KMS-11 (cell line): ENCODE data around the gene PHF12.

ENCODE experiments used
- H2AFZ ChIP-seq: fragments of 200-600 bp; sonication (generic); 2 replicates; pipeline ENCODE4 v1.6.1; 2016; ENCODE audit warnings: antibody characterized with exemption, mixed run types, low read depth
- H3K27ac ChIP-seq: fragments of 200-600 bp; sonication (generic); 2 replicates; pipeline ENCODE4 v1.6.1; 2016; ENCODE audit warnings: mild to moderate bottlenecking, mixed run types
- H3K27me3 ChIP-seq: fragments of 200-600 bp; sonication (generic); 2 replicates; pipeline ENCODE4 v1.6.1; 2017; ENCODE audit warnings: mild to moderate bottlenecking, low read depth, mixed run types, moderate library complexity; ENCODE audit not compliant: insufficient read depth
- H3K36me3 ChIP-seq: fragments of 200-600 bp; sonication (generic); 2 replicates; pipeline ENCODE4 v1.6.1; 2017; ENCODE audit warnings: mild to moderate bottlenecking, mixed run types; ENCODE audit not compliant: insufficient read depth
- H3K4me1 ChIP-seq: fragments of 200-600 bp; sonication (generic); 2 replicates; pipeline ENCODE4 v1.6.1; 2016; ENCODE audit warnings: mild to moderate bottlenecking, low read depth, mixed run types; ENCODE audit not compliant: poor library complexity, severe bottlenecking
- H3K4me2 ChIP-seq: fragments of 200-600 bp; sonication (generic); 2 replicates; pipeline ENCODE4 v1.7.0; 2016; ENCODE audit warnings: mild to moderate bottlenecking, mixed run types
- H3K4me3 ChIP-seq: fragments of 200-600 bp; sonication (generic); IDR thresholded peaks from 2 replicates; pipeline ENCODE4 v1.6.1; 2017; ENCODE audit warnings: low read depth, low read length, mixed read lengths; ENCODE audit not compliant: insufficient read depth
- H3K79me2 ChIP-seq: fragments of 200-600 bp; sonication (generic); 2 replicates; pipeline ENCODE4 v1.6.1; 2016; ENCODE audit warnings: low read depth, mixed run types; ENCODE audit not compliant: insufficient read depth
- H3K9ac ChIP-seq: fragments of 200-600 bp; sonication (generic); 2 replicates; pipeline ENCODE4 v1.6.1; 2016; ENCODE audit warnings: mild to moderate bottlenecking, mixed run types
- H4K20me1 ChIP-seq: fragments of 200-600 bp; sonication (generic); 2 replicates; pipeline ENCODE4 v1.6.1; 2016; ENCODE audit warnings: mild to moderate bottlenecking, mixed run types; ENCODE audit not compliant: insufficient read depth
- CTCF ChIP-seq: fragments of 200-600 bp; sonication (generic); conservative IDR thresholded peaks from 2 replicates; pipeline ENCODE4 v1.6.1; 2017; ENCODE audit warnings: low read depth, mild to moderate bottlenecking, antibody characterized with exemption, low read length, moderate library complexity, mixed read lengths

PHF12 gene

DNA sequence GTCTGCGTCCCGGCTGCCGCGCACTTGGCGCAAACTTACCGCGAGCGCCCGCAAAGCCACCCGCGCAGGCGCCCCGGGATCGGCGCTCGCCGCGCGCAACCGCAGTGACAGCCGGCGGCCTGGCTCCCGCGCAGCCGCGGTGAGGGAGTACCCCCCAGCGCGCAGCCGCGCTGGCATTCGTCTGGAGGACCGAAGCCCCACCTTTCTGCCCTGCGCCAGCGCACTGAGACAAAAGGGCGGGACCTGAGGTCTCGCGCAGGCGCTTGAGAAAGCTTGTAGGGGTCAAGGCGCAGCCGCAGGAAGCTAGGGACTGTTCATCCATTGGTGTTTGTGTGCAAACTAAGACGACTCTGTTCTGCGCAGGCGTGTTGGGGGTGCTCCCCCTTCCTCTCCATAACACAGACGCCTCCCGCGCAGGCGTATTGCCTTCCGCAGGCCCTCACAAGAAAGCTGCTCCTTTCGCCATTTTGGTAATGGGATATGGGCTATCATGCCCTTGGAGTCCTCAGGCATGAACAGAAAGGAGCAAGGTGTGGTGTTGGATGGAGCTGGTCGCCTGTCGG is at the start of gene PHF12:
TSS of gene PHF12 (minus strand) at position 91 of the 563 bp plus-strand sequence. CDS start 558 bp downstream, outside the sequence.
- no peaks in the 10 kb centered on the region for H3K36me3 ChIP-seq

GRCh38 chr17:29000973-29001372 is 49.7 kb upstream of the PHF12 start:
- H3K79me2 ChIP-seq: no peaks in the 10 kb centered on the region
- H3K4me3 ChIP-seq: no peak overlapping the region
- H3K27ac ChIP-seq: no peak overlapping the region
- H3K36me3 ChIP-seq: no peaks in the 10 kb centered on the region
- H3K9ac ChIP-seq: no peak overlapping the region
- H2AFZ ChIP-seq: no peak overlapping the region
- TF ChIP-seq CTCF: no peak
- H3K4me1 ChIP-seq: no peaks in the 10 kb centered on the region
- H3K4me2 ChIP-seq: no peak overlapping the region
- H4K20me1 ChIP-seq: no peaks in the 10 kb centered on the region
- peaks cover 72% of the 10 kb centered on the region for H3K27me3 ChIP-seq

More for the DNA sequence above, at the start of gene PHF12:
- H3K4me3 ChIP-seq: no peak within 1 kb of the TSS
- H3K79me2 ChIP-seq: peaks cover 43% of the 10 kb centered on the region
- TF ChIP-seq CTCF: no peak
- peak within 1 kb of the TSS; percentile 81 for H3K4me2 ChIP-seq
- H3K4me1 ChIP-seq: peaks cover 35% of the 10 kb centered on the region
- no peaks in the 10 kb centered on the region for H4K20me1 ChIP-seq
- peak within 1 kb of the TSS; percentile 86 for H3K27ac ChIP-seq
- peak within 1 kb of the TSS; percentile 50; the same call in 1 of the 2 replicates for H2AFZ ChIP-seq
- H3K27me3 ChIP-seq: no peaks in the 10 kb centered on the region
- peak within 1 kb of the TSS; percentile 69 for H3K9ac ChIP-seq

GRCh38 chr17:28999206-28999605 is 47.9 kb upstream of the PHF12 start:
- no peak overlapping the region for H2AFZ ChIP-seq
- no peaks in the 10 kb centered on the region for H3K36me3 ChIP-seq

GRCh38 chr17:28997806-28998205 is 46.5 kb upstream of the PHF12 start:
- Histone ChIP-seq H4K20me1 (no peaks in the 10 kb centered on the region), H3K27me3 (peaks cover 55% of the 10 kb centered on the region), H3K36me3 (no peaks in the 10 kb centered on the region), H2AFZ (no peak overlapping the region), H3K27ac (no peak overlapping the region), H3K4me1 (no peaks in the 10 kb centered on the region), H3K4me2 (no peak overlapping the region), H3K9ac (no peak overlapping the region), H3K4me3 (no peak overlapping the region), H3K79me2 (no peaks in the 10 kb centered on the region)
- no peak for TF ChIP-seq CTCF

More at GRCh38 chr17:28999206-28999605, 47.9 kb upstream of the PHF12 start:
- no peak for TF ChIP-seq CTCF
- H3K9ac ChIP-seq: no peak overlapping the region
- H3K27me3 ChIP-seq: peaks cover 60% of the 10 kb centered on the region
- H3K4me3 ChIP-seq: no peak overlapping the region
- H3K79me2 ChIP-seq: no peaks in the 10 kb centered on the region
- H3K4me2 ChIP-seq: no peak overlapping the region
- no peaks in the 10 kb centered on the region for H4K20me1 ChIP-seq
- no peak overlapping the region for H3K27ac ChIP-seq
- H3K4me1 ChIP-seq: no peaks in the 10 kb centered on the region
